Activated gamma-delta T cell (primary cell): ENCODE data around the gene GRIA1.

ENCODE experiments used
- DNase-seq: peaks from one replicate; lab custom pipeline; 2025; lab: John Stamatoyannopoulos, UW

Gene GRIA1

DNA sequence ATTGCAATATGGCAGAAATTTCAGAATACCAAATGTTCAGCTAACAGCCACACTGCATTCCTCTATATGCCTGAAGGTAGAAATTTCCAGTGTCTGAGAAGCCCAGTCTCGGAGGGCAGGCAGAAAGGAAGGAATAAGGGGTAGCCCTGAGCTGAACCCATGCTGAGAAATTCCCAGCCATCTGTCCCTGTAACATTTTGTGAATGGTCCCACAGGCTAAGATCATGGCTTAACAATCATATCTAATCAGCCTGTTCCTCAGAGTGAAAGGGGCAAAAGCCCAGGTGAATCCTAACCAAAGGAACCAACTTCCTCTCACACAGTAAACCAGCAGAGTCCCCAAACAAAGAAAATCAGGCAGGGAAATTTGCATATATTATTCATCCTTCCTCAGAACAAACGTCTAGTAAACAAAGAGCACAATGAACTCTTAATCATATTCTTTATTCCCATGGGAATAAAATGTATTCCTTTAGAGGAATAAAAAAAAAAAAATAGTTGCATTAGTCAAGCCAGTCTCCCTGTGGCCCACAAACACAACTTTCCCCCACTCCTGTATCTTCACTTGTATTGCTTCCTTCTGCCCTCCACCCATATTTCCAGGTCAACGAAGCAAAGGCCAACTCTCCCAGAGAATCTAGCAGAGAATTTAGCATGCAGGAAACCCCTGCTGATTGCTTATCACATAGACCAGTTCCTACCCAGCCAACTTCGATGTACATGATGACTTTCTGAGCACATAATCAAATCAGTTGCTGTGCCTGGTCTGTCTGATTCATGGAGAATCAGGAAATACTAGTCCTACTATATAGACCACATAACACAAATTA is 290.6 kb downstream of the GRIA1 start:
- DNase-seq = no peak

DNA sequence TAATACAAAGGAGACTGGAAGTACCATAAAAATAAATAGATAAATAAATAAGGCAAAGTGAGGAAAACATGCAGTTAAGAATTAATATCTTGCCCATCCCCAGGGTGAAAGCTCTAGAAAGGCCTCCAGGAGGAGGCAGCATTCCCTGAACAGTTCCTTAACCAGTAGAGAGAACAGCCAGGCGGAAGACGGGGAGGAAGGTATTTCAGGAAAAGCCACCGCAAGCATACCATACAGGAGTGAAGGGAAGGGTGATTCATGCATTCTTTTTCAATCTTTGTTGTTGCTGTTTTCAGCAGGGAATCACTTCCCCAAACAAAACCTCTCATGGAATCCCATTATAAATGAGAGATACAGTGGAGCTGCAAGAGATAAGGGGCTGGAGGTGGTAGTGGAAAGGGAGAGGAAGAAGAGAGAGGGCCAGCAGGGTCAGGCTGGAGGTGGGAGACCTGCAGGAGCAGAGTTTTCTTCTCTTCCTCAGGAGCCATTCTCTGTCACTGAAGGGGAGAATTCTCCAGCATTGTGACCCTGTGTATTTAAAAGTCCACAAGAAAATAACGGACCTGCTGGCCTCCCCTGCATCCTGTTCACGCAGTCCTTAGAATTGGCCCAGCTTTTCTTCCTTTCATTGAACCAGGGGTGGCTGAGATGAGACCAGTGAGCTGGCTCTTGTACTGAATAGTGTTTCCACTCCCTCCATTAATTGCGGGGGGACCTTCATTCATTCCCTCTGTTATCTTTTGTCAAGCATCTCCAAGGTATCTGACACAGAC is 292.3 kb downstream of the GRIA1 start:
- no peak for DNase-seq

DNA sequence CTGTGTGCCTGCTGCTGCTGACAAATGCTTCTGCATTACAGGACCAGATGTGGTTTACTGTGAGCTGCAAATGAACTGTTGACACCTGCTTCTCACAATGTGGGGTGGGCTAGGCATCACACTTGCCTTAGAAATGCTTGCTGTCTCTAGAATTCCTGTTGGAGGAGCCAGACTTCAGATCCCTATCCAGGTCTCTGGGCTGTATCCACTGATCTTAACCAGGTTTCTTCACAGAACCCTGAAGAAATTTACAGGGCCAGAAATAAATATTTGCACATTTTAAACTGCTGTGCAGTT is 292.8 kb downstream of the GRIA1 start:
- no peak for DNase-seq

DNA sequence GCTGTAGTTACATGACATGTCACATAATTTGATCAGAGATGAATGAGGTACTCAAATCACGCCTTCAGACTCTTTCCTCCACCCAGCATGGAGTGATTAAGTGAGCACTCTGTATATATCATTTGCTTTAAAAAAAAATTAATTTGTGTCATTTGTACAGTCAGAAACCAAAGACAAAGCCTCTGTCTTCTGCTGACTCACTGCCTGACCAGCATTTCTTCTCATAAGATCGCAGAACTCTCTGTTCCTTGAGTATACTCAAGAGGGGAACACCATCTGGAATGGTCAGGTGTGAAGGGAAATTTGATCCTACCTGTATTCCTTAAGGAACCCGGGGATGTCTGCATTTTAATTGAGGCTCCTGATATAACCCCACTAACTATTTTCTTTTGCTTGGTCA is 293.8 kb downstream of the GRIA1 start:
- no peak for DNase-seq

DNA sequence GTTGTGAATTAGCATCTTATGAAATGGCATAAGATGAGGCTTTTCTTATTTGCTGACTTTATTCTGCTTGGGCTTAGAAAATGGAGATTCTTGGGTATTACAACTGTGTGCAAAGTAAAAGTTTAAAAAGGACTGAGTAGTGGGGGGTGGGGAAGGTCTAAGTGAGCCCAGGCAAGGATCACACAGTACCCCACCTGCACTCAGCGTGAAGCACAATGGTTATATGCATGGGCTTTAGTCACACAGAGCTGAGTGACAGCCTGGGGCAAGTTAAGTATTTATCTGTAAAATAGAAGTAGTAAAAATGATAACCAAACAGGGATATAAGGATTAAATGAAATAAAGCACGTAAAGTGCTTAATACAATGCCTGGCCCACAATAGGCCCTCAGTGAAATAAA is 300.9 kb downstream of the GRIA1 start:
- DNase-seq = no peak

DNA sequence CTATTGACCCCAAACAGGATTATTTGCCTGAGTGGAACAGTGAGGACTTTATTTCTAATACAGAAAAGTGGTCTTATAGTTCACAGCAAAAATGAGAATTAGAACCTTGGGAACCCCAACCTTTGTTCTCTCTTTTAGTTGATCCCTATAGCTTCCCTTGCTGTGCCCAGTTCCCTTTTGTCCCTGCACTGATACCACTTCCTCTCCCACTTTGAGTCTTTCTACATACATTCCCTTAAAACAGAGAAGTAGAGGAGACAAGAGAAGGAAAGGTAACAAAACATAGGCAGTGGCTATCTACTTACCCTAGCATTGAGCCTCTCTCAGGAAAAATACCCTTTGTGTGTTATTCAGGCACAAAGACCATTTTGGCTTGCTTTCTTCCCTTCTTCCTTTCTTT is 301.8 kb downstream of the GRIA1 start:
- no peak for DNase-seq

DNA sequence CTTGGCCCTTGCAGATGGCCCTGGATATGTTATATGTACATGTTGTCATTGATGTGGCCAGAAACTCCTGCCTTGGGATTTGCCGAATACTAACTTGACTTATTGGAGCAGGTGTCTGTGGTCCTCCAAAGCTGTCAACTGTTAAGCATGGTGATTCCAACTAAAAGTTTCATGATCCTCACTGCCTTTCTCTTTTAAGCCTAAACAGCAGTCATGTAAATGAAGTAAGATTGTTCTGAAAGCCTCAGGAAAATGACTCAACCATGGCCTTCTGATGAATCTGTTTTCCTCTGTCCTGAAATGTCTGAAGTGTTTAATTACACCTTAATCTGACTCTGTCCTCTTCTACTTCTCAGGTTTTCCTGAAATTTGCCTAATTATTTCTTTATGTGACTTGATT is 303.2 kb downstream of the GRIA1 start:
- DNase-seq = no peak

DNA sequence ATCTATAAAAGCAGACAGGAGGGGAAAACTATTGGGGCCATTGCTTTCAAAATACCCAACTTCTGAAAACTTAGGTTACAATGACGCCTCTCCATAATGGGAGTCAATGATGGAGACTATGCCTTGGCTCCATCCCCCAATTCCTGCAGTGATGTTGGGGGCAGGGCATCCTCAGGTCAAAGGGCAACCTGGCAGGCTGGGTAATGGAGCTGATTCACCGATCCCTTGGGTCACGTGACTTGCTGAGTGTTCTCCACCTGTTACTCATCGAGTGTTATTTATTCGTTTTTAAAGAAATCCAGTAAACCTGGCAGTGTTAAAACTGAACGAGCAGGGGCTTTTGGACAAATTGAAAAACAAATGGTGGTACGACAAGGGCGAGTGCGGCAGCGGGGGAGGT is 303.9 kb downstream of the GRIA1 start:
- DNase-seq = no peak

DNA sequence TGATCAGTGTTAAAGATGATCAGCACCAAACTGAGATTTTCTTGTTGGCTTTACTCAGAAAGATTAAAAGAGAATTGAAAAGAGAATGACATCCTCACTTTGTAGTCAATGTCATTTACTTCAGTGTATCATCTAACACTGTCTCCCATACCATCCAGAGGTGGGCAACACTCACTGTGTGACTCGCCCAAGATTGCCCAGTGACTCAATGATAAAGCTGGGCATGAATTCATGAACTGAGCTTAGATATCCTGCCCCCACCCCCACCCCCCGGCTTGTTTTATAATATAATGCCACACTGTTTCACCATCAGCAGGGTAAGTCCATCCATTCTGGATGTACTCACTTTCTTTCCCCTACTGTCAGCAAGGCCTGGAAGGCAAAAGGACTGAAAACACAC is 306.1 kb downstream of the GRIA1 start:
- no peak for DNase-seq

DNA sequence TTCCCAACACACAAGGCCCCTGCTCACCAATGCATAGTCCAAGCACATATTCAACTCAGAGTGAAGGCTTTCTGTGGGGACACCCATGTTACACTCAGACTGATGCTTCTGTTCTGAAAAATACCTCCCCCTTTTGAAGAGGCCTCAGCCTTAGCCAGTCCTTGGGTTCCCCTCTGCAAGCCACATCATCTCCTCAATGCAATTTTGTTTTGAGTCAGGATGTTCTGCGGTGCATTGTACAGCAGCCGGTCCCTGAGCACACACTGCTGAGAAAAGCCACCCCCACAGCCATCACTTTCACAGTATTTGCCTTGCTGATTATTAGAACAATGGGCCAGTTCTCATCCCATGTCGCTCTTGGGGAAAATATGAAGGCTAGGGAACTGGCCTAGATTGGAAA is 307.0 kb downstream of the GRIA1 start:
- no peak for DNase-seq

DNA sequence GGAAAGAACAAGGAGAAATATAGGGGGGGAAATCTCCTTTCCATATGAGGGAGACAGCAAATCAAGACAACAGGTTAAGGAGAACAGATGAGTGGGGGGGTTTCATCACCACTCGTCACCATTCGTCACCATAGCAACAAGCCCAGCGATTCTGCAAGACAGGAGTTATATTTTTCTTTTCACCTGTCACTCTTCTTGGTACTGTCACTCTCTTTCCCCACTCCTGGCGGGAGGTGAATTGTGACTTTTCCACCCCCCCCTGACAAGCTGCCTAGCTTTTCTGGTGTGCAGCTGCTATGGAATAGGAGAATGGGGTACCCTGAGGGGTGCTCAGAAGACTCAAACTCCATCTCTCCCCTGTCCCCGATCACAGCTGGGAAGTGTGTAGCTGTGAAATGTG is 308.4 kb downstream of the GRIA1 start:
- DNase-seq = no peak

DNA sequence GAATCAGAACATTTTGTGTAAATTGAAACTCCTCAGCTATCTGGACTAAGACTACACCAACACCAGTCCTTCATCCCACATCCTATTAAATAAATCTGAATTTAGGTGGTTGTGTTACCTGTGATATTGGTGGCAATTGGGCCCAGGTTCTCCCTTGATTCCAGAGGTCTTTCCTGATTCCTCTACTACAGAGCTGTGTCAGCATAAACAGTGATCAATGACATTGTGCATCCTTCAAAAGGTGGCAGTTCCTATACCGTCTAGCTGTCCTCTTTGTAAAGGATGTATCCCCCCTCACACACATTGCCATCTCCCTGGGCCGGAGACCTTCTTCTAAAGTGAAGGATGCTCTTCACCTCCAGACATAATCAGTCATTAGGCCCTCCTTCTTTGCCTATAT is 309.0 kb downstream of the GRIA1 start:
- no peak for DNase-seq

DNA sequence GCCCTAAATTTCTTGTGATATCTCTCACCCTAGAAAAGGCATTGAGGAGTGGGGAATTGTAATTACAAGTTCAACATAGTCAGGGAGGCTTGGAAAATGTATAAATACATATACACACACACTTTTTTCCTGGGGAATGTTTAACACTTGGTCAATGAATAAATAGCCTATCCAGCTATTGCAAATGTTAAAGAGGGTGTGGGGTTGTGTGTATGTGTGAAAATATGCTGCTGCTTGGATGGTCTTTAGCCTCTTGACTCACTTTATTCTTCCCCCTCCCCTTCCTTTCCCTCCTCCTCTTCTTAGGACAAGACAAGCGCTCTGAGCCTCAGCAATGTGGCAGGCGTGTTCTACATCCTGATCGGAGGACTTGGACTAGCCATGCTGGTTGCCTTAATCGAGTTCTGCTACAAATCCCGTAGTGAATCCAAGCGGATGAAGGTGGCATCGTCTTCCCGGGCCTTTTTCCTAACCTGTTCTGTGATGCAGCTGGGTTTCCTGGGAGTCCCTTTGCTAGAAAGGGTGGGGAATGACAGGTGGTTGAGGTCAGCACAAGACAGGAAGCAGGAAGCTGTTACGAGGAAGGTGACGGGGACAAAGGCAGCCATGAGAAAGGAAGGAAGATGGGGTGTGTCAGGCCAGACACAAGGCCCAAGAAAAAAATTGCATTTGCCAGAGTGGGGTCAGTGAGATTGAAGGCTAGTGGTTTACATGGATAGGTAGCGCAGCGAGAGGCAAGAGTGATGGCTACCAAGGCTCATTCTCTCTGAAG is 311.8 kb downstream of the GRIA1 start:
- no peak for DNase-seq

DNA sequence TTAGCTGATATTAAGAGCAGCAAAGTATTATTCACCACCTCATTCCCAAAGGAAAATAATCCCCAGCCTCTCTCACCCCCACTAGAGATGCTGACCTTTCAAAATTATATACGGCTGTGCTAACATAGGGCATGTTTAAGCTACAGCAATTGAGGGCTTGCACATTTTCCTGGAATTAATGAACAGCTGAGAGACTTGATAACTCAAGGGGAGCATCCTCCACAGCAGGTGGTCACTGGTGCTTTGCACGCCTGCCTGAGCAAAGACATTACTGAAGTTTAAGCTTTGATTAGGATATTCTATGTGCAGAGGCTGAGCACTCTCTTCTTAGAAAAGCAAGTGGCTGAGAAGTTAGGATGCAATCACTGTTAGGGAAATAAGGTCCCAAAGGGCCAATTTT is 317.3 kb downstream of the GRIA1 start:
- DNase-seq = no peak

DNA sequence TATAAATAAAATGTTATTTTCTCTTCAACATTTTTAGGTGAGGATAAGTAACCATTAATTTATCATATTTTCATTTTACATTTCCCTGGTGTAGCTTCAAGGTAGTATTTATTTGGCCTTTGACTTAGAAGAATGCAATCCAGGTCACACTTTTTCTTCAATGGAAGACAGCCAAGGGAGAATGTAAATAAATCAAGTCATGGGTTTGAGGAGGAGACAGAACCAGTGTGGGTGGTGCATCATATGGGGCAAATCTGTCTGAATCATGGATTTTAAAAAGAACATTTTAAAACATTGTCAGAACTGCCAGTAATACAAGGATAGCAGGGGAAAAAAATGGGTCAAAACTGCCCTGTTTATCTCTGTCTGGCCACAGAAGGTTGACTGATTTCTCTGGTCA is 318.7 kb downstream of the GRIA1 start:
- no peak for DNase-seq

DNA sequence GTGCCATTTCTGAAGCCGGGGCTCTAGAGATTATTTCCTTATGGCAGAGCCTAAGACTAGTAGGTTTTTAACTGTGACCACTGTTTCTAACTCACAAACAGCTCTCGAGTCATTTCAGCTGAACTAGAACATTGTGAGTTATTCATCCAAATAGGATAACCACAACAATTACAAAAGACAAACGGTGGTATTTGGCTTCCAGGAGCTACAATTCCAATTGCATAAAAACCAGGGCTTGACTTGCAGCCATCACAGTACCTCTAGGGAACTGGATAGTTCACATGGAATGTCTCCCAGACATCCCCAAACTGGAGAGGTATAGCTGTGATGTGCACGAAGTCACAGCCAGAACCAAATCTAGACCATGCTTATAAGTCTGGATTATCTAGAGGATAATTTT is 323.4 kb downstream of the GRIA1 start:
- DNase-seq = no peak

DNA sequence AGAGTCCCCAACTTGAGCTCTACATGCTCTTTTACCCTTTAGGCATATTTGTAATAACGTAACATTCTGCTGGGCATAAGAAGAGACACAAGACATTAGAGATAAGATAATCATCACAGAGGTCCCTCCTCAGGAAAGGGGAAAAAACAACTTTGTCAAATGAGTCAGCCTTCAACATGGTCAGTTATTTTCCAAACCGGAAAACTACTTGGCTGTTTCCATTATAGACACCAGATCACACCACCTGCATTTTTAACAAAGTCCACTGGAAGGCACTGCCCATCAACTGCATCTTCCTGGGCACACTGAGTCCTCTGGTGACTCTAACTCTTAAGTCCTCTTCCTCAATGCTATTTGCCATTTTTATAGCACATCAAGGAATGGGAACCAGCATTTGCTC is 326.4 kb downstream of the GRIA1 start:
- no peak for DNase-seq

DNA sequence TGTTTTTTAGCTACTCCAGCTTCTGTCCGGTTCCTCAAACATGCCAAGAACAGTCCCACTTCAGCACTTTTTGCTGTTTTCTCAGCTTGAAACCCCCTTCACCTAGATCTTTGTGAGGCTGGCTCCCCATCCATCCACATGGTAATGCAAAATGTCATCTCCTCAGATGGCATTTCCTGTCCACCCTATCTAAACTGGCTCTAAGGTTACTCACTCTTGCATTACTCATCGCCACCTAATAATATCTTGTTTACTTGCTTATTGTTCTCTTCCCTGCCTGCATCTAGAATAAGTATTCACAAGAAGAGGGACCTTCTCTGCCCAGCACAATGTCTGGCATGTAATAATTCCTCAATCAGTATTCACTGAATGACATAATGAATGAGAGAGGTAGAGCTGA is 328.2 kb downstream of the GRIA1 start:
- no peak for DNase-seq

DNA sequence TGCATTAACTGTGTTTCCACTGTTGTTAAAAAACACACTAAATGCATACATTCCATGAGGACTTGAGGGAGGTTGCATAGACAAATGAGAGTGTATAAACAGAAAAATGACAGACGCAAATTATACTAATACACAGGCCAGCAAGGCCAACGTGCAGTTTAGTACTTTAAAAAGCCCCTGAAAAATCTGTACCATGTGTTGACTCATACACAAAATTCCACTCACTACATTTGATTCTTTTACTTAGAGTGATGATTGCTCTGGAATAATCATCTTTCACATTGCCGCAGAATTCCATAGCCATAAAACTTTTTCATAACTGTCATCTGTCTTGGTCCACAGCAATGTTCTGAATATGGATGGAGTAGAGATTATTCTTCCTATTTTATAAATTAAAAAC is 332.6 kb downstream of the GRIA1 start:
- no peak for DNase-seq

DNA sequence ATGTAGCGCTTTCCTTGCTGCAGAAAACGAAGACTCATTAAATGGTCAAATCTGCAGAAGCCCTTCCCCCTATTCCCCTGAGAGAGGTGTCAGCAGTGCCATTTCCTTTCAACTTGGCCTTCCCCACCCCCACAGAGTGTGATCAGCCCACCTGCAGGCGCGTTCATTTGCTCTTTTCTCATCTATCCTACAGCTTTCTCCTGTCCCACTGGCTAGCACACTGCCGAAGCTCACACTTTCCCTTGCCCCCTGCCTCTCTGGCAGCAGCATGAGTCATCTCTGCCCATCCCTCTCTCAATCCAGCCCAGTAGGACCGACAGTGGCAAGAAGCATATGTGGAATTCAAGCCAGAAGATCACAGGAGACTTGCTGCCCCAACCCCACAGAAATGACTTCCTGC is 334.4 kb downstream of the GRIA1 start:
- DNase-seq = no peak

DNA sequence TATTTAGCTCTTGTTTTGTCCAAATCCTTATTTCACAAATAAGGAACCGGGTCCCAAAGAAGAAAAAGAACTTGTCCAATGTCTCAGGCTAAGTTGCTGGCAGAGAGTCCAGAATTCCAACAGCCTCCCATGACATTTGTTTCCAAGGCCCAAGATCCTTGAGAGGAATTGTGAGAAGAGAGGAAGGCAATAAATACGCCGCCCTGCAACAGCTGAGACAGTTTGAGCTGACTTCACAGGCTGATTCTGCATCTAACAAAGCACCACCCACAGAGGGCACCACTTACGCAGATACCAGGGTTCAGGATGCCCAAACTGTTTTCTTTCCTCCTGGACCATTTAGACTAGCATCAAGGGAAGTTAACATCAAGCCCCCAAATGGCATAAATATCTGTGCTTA is 336.9 kb downstream of the GRIA1 start:
- DNase-seq = no peak

DNA sequence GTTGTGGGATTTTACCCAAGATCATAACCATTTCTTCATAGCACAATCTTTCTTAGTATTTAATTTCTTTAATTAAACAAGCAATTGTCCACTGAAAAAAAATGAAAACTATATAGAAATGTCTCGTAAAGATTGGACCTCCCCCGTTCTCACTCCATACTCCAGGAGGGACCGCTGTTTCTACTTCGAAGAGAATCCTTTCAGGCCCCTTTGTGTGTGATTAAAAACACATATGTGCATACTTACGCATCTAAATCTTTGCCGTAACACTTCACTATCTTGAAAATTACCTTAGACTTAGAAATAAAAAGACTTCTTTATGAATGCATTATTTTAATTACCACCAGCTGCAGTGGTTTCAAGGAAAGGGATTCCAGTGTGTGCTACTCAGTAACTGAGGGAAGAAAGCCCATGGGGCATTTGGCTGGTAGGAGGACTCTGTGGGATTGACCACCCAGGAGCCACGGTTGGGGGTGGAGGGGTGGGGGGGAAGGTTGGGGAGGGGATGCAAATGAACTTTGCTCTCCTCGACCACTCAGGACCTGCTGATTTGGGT is 339.1 kb downstream of the GRIA1 start:
- DNase-seq = no peak

DNA sequence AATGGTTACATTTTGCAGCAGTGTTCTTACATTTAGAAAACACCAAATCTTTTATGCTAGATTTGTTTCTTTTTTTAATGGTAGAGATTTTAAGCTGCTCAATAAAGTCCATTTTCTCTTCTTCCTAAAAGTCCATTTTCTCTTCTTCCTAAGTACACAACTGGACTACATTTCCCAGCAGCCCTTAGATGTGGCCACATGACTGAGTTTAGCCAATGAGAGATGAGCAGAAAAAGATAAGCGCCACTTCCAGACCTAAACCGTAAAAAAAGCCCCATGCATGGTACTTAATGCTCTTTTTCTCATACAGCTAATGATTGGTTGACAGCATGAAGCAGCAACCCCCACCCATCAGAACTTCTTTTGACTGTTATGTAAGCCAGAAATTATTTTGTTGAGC is 341.5 kb downstream of the GRIA1 start:
- no peak for DNase-seq
